Measurements from ENCODE around the gene AOAH.
A peak's percentile ranks its signal among the peaks of the same experiment; 100 is the strongest.
"Not testable (repeated sequence)": the region's sequence is repeated elsewhere in the genome, so short reads cannot be mapped to it uniquely, and the experiment has no call there.

The AOAH gene

GRCh38 chr7:36506820-36507219 lies 217.5 kb downstream of the AOAH start:
- DNase-seq (ENCODE audit: low read depth): peak; percentile 46

- DNase-seq (ENCODE audit: low read depth): no peak
Measured at GRCh38 chr7:36506130-36506798, 218.0 kb downstream of the AOAH start.

GRCh38 chr7:36504617-36505016 lies 219.7 kb downstream of the AOAH start:
- not testable (repeated sequence) for DNase-seq (ENCODE audit: low read depth)

- not testable (repeated sequence) for DNase-seq (ENCODE audit: low read depth)
Measured at GRCh38 chr7:36504216-36504615, 220.1 kb downstream of the AOAH start.

GRCh38 chr7:36497775-36498174 lies 226.5 kb downstream of the AOAH start:
- no peak for DNase-seq (ENCODE audit: low read depth)

- DNase-seq (ENCODE audit: low read depth): not testable (repeated sequence)
Measured at GRCh38 chr7:36497176-36497575, 227.1 kb downstream of the AOAH start.

GRCh38 chr7:36496576-36496975 lies 227.7 kb downstream of the AOAH start:
- peak; percentile 43 for DNase-seq (ENCODE audit: low read depth)

- DNase-seq (ENCODE audit: low read depth): no peak
Measured at GRCh38 chr7:36491317-36491716, 233.0 kb downstream of the AOAH start.

GRCh38 chr7:36490419-36490830 lies 233.9 kb downstream of the AOAH start:
- no peak for DNase-seq (ENCODE audit: low read depth)

- DNase-seq (ENCODE audit: low read depth): not testable (repeated sequence)
Measured at GRCh38 chr7:36488672-36489071, 235.6 kb downstream of the AOAH start.

- peak; percentile 63 for DNase-seq (ENCODE audit: low read depth)
Measured at GRCh38 chr7:36487756-36488336, 236.4 kb downstream of the AOAH start.

- no peak for DNase-seq (ENCODE audit: low read depth)
Measured at GRCh38 chr7:36486336-36486735, 238.0 kb downstream of the AOAH start.

- no peak for DNase-seq (ENCODE audit: low read depth)
Measured at GRCh38 chr7:36484265-36484664, 240.0 kb downstream of the AOAH start.

- DNase-seq (ENCODE audit: low read depth): not testable (repeated sequence)
Measured at GRCh38 chr7:36483853-36484252, 240.4 kb downstream of the AOAH start.

GRCh38 chr7:36478745-36479144 lies 245.5 kb downstream of the AOAH start:
- no peak for DNase-seq (ENCODE audit: low read depth)

- DNase-seq (ENCODE audit: low read depth): no peak
Measured at GRCh38 chr7:36475381-36475780, 248.9 kb downstream of the AOAH start.

GRCh38 chr7:36475011-36475342 lies 249.3 kb downstream of the AOAH start:
- DNase-seq (ENCODE audit: low read depth): no peak

- DNase-seq (ENCODE audit: low read depth): peak; percentile 68
Measured at GRCh38 chr7:36474283-36475010, 249.8 kb downstream of the AOAH start.

- peak; percentile 47 for DNase-seq (ENCODE audit: low read depth)
Measured at GRCh38 chr7:36473454-36474282, 250.6 kb downstream of the AOAH start.

GRCh38 chr7:36472141-36472729 lies 252.1 kb downstream of the AOAH start:
- DNase-seq (ENCODE audit: low read depth): no peak

GRCh38 chr7:36469236-36469635 lies 255.1 kb downstream of the AOAH start:
- DNase-seq (ENCODE audit: low read depth): no peak
